NCI-H2029 treated with DMSO at 0.1 percent for 48 hours (cell line): ENCODE results near the gene ZNF358.

Experiments used
- DNase-seq: peaks from one replicate; lab custom pipeline; 2025; lab: John Stamatoyannopoulos, UW

ZNF358 gene

GRCh38 chr19:7515645-7516151 lies at the start of gene ZNF358:
ZNF358 (plus strand) TSS chr19:7516103; CDS start chr19:7519243, 3,140 bp downstream.
- DNase-seq: peak; percentile 36

- DNase-seq: no peak
Observed at GRCh38 chr19:7467009-7467989, 48.6 kb upstream of the ZNF358 start.

DNA sequence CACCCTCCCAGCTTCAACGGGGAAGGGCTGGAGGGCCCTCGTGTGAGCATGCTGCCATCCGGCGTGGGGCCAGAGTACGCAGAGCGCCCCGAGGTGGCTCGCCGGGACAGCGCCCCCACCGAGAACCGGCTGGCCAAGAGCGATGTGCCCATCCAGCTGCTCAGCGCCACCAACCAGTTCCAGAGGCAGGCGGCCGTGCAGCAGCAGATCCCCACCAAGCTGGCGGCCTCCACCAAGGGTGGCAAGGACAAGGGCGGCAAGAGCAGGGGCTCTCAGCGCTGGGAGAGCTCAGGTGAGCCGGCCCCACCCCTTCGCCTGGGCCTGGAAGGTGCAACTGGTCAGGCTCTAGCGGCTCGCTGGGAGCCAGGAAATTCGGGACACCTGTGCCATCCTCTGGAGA lies 47.1 kb upstream of the ZNF358 start:
- no peak for DNase-seq

DNA sequence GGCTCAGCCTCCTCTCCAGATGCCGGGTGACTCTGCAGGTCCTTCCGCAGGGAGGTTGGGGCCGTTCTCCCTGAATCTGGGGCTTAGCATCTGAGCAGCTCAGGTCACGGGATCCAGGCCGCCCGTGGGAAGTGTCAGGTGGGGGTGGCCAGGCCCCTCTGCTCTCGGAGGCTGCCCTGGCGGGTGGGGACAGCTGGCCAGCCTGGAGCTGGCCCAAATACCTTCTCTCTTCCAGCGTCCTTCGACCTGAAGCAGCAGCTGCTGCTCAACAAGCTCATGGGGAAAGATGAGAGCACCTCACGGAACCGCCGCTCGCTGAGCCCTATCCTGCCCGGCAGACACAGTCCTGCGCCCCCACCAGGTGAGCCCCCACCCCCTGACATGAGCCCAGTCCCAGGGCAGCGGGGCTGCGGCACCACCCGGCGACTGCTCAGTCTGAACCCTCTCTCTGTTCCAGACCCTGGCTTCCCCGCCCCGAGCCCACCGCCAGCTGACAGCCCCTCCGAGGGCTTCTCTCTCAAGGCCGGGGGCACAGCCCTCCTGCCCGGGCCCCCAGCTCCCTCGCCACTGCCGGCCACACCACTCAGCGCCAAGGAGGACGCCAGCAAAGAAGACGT lies 46.1 kb upstream of the ZNF358 start:
- no peak for DNase-seq

GRCh38 chr19:7470540-7471305 lies 45.2 kb upstream of the ZNF358 start:
- no peak for DNase-seq

GRCh38 chr19:7471696-7472615 lies 43.9 kb upstream of the ZNF358 start:
- no peak for DNase-seq

- DNase-seq: no peak
Observed at GRCh38 chr19:7475665-7476064, 40.2 kb upstream of the ZNF358 start.

GRCh38 chr19:7476241-7476640 lies 39.7 kb upstream of the ZNF358 start:
- no peak for DNase-seq

- DNase-seq: no peak
Observed at GRCh38 chr19:7476777-7477494, 39.0 kb upstream of the ZNF358 start.

GRCh38 chr19:7477758-7478157 lies 38.1 kb upstream of the ZNF358 start:
- no peak for DNase-seq

DNA sequence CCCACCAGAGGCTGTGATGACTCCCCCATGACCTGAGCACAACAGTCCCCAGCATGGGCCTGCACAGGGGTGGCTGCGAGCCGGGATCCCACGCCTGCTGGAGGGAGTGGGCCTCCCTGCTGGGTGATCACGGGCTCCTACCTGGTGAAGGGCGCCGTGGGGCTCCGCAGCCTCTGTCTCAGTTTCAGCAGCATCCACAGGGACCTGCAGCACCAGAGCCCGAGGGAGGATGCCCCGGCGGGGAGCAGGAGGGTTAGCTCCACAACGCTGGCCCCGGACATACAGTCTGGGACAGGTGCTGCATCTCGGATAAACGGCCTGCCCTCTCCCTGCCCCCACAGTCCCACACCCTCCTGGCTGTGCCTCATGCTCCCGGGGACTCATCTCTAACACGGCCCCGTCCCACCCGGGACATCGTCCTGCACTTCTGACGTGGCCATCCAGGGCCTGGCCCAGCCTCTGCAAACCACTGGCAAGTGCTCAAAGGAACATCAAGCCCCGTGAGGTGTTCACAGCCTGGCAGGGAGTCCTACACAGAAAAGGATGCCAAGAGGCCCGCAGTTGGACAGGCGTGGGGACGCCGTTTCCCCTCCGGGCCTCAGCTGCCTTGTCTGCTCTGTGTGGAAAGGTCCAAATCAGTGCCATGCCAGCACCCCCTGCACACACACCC lies 37.6 kb upstream of the ZNF358 start:
- no peak for DNase-seq

- DNase-seq: no peak
Observed at GRCh38 chr19:7478843-7479227, 37.1 kb upstream of the ZNF358 start.

GRCh38 chr19:7480222-7480969 lies 35.5 kb upstream of the ZNF358 start:
- DNase-seq: no peak

- no peak for DNase-seq
Observed at GRCh38 chr19:7480970-7481255, 35.0 kb upstream of the ZNF358 start.

DNA sequence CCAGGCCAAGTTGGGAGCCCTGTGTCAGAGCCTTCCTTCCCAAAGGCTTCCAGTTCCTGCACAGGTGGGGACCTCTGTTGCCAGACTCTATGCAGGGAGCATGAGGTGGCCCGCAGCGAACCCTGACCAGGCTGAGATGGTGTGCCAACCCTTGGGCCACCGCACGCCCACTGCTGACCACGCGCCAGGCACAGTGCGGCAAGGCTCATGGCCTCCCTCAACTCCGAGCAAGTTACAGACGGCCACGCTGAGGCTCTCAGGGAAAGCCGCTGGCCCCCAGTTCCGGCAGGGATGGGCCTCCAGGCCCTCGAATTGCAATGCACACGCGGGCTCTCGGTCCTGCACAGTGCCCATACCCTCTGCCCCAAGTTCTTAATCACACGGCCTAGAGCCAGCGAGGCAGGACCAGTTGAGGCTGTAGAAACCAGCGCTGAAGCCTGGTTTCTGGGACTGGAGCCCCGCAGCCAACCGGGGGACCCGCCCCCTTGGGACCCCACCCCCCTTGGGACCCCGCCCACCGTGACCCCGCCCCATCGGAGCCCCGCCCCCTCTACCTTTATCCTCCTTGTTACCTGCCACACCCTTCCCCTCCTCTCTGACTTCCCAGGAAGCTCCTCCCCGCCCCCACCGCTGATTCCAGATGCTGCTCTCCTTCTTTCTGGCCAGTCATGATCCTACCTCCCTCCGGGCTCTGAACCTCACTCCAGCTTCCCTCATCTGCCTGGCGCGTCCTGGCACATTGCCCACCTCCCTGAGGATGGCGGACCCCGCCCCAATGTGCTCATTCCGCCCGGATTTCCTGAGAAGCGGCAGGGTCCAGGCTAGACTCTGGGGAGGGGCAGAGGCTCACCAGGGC lies 33.1 kb upstream of the ZNF358 start:
- DNase-seq: peak; percentile 7

DNA sequence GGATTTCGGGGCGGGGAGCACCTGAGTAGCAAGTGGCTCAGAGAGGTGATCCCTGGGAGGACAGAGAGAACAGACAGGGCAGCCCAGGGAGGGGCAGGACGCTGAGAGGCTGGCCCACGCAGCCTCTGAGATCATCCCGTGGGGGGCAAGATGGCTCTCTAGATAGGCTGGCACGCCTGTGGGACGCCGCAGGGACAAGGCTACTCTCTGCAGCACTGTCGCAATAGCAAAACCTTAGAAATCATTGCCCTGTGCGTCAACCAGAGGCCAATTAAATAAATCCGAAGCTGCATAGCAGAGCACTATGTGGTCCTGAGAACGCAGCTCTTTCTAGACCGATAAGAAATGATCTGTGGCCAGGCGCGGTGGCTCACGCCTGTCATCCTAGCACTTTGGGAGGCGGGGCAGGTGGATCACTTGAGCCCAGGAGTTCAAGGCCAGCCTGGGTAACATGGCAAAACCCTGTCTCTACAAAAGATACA lies 32.1 kb upstream of the ZNF358 start:
- no peak for DNase-seq

DNA sequence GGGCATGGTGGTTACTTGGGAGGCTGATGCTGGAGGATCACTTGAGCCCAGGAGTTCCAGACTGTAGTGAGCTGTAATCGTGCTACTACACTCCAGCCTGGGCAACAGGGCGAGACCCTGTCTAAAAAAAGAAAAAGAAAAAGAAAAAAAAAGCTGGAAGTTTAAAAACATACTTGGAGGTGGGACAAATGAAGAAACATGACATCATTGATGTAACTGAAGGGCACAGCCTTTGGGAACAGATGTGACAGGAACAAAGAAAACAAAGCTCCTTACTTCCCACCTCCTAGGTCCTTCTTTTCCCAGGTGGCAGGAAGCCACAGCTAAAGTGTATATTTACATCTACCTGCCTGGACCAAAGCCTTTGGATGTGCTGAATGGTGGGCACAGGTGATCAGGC lies 29.0 kb upstream of the ZNF358 start:
- DNase-seq: no peak

DNA sequence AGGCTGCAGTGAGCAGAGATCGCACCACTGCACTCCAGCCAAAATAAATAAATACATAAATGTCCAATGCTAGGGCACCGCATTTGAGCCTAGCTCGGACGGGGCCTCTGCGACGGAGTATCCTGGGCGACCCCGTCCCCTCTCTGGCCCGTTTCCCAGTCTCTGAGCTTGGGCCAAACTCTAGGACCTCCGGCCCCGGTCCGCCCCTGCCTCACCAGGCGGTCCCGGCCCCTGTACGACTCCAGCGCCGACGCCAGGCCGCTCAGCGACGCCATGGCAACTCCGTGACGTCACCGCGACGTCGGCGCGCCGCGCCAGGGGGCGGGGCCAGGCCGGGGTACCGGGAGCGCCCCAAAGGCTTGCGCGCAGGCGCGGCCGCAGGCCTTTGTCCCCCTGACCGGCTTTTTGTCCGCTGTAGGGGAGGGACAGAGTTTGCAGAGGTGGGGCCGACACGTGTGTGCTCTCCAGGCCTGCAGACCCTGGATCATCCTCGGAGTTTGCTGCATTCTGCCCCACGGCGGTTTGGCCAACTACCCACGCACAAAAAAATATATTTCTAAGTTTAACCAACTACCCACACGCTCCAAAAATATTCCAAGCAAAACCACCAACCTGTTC lies 27.1 kb upstream of the ZNF358 start, which contains the start of gene PEX11G:
TSS of gene PEX11G (minus strand) at position 300 of the 618 bp plus-strand sequence. CDS start at position 275, 25 bp downstream.
- DNase-seq: peak; percentile 60
